Amygdala (tissue), 56 donors: Measurements from ENCODE around the gene PIP4P1.
"Not testable (repeated sequence)": the region's sequence is repeated elsewhere in the genome, so short reads cannot be mapped to it uniquely, and the experiment has no call there.

Source experiments
- DNase-seq, 56 donors: peaks; one replicate each; lab custom pipeline; 2025; lab: John Stamatoyannopoulos, UW

PIP4P1 gene

DNA sequence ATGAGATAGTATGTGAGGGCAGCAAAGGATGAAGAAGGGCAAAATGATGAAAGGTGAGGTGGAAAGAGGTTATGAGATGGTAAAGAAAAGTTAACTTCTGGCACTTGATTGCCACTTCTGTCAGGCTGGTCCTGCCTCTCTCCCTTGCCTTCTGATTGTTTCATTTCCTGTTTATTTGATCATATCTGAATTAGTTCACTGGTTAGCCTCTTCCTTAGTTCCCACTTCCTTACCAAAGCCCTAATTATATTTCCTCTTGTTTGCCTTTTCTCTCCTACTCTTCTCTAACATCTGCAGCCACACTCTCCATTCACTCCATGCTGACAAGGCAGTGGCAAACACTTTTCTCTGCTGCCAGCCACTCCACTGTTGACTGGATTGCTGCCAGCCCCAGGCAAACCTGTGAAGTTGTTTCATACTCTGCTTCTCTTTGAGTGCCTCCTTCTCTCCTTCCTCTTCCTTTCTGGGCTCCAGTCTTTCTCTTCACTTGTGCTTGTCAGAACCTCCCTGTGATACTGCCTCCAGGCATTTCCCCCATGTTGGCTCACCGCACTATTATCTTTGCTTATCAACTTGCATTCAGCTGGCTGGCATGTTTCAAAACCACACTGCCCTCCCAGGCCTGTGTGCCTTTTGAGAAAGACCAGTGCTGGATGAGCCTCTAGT is 16.1 kb upstream of the PIP4P1 start:
- DNase-seq: peak in 12 of 56 donors; percentile 6 to 31 (median 10)

DNA sequence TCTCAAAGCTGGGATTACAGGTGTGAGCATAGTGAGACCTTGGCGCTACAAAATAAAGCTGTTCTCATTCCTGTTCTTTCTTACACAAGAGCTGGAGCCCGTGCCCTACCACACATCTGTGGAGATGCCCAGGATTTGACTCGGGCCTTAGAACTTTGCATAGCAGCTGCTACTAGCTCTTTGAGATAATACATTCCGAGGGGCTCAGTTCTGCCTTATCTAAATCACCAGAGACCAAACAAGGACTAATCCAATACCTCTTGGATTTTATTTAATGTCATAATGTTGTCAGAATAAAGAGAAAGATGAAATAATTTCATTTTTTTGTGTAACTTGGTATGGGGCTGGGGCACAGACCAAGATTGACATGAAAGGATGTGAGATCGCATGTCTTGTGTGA is 15.5 kb upstream of the PIP4P1 start:
- DNase-seq: no peak

DNA sequence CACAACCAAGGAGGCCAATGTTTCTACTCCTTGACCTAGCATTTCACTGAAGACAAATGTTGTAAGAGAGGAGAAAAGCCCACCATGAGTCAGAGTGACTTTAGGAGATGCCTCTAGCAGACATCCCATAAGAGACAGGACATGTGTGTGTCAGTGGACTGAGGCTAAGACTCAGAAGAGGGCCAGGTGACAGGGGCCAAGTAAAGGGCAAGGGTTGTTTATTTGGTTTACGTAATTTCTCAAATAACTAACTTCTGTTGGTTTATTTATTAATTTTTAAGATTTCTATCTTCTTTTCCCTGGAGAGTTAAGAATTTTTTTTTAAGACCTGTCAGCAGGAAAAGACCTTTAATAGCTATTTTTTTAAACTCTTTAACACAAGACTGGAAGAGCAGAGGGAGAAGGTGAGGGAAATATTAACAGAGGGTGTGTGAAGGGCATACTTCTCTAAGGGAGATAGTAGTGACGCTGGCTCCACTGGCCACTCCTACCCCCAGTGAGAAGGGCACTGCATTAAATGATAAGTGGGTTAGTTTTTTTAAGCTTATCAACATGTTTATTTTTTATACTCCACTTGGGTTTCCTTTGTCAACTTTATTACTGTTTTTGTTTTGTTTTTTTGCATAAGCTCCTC is 11.4 kb upstream of the PIP4P1 start:
- DNase-seq: no peak

DNA sequence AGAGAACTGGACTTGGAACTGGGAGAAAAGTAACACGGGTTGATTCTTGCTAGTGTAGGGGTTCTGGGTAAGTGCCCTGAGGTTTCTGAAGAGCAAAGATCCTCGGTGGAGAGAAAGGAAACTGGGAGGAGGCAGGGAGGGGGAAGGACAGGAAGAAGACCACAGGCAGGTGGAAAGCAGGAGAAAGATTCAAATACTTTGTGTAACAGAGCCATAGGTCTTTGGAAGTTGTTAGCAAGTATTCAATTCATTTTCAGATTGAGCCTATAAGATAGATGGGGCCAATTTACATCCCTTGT is 9.3 kb upstream of the PIP4P1 start:
- DNase-seq: no peak

DNA sequence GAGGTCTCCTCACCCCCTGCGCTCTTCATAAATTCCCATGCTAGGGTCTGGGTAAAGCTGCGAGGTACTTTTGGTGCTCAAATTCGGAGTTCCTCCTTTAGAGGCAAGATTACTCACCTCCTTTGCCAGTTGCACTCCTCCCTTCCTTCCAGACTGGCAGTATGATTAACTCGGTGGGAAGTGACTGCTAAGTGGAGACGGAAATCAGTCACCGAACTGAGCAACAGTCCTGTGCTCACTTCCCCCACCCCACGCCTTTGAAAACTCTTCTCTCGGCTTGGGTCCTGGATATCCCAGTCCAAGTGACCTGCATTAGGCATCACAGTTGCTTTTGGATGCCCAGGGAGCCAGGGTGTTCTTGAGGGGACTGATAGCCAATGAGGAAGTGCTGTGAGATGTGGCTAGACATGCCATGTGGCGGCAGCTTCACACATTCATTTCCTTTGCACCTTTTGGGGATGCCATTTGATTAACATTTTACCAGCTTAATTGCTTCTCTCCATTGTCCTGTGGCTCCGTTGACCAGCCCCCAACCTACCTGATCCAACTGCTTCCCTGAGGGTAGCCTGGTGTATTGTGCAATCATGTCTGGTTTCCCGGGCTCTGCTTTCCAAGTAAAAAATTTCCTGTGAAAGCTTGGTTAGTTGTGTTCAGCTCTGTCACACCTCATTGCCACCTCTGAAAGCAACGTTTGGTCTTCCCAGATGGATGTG is 8.8 kb upstream of the PIP4P1 start:
- peak in 20 of 56 donors; percentile 4 to 59 (median 37) for DNase-seq

DNA sequence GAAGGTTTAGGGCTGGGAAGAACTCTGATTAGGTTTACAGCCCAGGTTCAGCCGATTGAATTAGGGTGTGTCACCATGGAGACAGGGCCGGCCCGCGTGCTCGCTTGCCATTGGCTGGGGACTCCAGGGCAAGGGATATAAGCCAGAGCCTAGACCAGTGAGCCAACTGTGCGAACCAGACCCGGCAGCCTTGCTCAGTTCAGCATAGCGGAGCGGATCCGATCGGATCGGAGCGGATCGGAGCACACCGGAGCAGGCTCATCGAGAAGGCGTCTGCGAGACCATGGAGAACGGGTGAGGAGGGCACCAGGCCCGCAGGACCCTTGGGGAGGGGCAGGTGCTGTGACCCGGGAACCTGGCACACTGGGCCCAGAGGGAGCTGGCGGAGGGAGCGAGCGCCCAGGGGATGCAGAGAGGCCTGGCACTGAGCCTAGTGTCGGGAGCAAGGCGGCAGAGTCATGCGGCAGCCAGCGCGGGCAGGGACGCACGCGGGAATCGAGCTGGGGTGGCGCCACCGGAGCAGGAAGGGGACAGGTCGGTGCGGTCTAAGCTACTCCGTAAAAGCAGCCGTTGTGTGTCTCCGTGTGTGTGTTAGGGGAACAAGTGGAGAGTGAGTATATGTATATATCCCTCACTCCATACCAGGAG is 8.1 kb upstream of the PIP4P1 start, which contains the start of gene PNP:
TSS of gene PNP (plus strand) at position 165 of the 648 bp plus-strand sequence. CDS start at position 284, 119 bp downstream.
- DNase-seq: peak; percentile 28 to 98 (median 76)

DNA sequence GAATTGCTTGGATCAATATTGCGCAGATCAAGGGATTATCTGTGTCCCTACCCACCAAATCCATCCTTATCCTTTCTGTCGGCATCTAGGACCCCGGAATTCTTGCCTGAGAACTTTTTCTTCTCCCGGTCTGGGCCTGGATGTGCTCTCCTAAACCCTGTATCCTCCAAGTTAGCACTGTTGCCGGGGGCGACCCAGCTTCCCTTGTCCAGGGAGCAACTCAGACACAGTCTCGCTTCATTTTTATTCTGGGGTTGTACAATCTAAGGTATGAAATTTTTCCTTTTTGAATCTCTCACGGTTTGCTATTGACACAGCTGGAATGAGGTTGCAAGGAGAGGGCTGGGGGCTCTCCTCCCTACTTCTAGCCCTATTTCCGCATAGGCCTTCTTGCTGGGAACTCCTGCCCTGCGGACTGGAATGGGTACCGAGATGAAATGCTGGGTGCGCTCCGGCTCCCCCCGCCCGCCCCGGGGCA is 7.6 kb upstream of the PIP4P1 start:
- peak in 3 of 56 donors; percentile 14 to 35 (median 20) for DNase-seq

DNA sequence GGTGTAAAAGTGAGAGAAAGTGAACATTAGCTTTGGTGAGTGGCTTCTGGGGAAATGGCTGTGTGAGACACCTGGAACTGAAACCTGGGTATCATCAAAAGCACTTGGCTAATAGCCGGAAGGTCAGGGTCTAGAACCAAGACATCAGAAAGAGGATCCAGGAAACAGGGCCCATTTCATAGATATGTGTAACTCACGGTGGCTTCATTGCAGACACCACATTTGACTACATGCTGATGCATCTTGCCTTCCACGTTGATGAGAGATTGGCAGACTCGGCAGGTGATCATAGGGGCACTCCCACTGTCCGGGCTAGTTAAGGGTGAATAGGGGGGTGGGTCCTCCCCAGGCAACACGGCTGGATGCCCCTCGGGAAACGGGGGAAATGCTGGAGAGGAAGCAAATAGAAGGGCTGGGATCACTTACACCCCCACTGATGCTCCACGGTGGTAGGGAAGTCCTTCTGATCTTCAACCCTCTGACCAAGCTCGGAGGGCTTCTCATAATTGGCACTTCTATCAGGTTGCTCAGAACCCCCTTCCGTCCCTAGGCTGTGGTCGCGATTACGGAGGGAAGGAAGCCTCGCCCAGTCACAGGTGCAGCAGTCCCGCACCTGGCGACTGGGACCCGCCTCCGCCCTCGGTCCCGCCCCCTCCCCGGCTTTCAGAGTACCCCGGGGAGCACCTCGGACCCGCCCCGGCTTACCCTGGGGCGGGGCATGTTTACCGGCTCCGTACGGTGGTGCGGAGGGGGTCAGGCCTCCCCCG is 593 bp downstream of the PIP4P1 start:
- peak in 5 of 56 donors; percentile 33 to 51 (median 46) for DNase-seq

DNA sequence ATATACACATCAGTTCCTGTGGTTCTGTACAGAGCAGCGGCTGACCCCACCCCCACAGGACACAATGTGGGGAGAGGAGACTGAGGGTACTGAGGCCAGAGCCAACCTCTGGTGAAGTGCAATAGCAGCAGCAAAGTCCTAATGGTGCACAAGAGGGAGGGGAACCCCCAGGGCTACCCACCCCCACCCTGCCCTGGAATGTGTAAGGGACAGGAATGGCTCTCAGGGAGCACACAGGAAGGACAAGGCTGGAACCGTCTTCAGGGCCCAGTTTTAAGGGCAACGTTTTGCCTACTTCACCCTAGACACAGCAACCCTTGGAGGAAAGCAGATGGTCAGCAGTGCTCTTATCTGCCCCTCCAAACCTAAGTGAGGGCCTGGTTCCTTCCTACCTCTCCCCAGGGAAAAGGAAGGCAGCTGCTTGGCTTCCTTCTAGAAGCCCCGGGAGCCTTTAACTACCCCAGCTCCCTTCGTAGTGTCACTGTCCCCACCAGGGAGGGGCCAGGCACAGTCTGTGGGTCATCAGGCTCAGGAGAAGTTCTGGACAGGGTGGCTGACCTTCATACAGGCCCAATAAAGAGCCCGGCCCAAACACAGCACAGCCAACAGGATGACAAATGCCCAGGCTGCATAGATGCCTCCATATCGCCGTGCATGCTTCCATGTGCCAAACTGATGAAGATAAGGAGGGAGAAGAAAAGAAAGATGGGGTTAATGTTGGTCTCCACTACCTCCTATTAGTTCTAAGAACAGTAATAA is 3.0 kb downstream of the PIP4P1 start:
- no peak for DNase-seq

DNA sequence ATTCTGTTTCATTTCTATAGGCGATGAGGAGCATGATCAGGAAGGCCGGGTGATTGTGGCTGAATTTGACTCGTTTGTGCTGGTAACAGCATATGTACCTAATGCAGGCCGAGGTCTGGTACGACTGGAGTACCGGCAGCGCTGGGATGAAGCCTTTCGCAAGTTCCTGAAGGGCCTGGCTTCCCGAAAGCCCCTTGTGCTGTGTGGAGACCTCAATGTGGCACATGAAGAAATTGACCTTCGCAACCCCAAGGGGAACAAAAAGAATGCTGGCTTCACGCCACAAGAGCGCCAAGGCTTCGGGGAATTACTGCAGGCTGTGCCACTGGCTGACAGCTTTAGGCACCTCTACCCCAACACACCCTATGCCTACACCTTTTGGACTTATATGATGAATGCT is 4.3 kb downstream of the PIP4P1 start:
- peak in 1 of 56 donors; percentile 3 for DNase-seq

DNA sequence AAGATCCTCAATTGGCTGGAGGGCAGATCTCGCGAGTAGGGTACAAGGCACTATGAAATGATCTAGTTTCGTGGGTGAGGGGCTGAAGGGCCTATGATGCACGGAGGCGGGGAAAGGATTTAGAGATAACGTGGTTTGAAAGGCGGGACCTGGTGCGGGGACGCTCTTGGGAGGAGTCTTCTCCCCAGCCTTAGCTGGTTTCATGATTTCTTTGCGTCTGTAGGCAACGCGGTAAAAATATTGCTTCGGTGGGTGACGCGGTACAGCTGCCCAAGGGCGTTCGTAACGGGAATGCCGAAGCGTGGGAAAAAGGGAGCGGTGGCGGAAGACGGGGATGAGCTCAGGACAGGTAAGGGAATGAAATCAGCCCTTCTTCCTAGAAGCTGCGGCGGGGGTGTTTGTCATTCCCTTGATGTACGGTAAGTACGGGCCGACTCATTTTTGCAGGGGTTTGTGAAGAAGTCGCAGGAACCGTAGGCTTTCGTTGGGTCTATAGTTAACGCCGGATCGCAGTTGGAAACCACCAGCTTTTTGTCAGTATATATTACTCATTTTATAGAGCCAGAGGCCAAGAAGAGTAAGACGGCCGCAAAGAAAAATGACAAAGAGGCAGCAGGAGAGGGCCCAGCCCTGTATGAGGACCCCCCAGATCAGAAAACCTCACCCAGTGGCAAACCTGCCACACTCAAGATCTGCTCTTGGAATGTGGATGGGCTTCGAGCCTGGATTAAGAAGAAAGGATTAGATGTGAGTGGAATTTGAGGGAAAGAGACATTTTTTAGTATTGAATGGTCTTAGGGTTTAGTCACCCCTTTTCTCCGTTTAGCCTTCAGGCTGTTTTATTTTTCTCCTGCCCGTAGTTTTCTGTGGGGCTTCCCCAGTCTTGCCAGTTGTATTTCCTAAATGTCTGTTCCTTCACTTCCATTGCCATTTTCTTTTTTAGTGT is 5.6 kb downstream of the PIP4P1 start:
- peak in 14 of 56 donors; percentile 16 to 80 (median 70) for DNase-seq

DNA sequence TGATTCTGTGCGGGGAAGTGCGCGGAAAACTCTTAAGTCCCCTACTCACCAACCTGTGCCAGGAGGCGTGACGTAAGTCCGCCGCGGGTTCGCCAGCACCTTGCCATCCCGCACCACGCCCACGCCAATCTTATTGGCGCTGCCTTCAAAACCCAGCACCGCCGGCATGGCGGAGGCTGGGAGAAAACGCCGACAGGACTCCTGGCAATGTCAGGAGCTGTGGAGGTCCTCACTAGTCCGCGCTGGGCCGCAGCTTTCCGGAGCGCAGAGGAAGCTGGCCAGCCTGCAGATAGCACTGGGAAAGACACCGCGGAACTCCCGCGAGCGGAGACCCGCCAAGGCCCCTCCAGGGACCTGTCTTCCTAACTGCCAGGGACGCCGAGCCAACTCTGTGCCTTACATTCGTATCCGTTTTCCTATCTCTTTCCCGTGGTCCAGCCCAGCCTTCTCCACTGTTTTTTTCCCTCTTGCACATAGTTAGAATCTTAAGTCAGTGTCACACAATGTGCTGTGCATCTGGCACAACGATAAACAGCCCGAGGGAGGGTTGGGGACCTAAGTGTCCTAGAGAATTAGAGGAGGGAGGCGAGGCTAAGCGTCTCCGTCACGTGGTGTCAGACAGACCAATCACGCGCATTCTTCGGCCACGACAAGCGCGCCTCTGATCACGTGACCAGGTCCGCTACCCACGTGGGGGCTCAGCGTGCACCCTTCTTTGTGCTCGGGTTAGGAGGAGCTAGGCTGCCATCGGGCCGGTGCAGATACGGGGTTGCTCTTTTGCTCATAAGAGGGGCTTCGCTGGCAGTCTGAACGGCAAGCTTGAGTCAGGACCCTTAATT is 6.5 kb downstream of the PIP4P1 start, which contains the start of the genes APEX1 and OSGEP:
TSS of gene APEX1 (plus strand) at position 711 of the 839 bp plus-strand sequence. CDS start 420 bp downstream, outside the sequence.
TSS of gene OSGEP (minus strand) at position 297 of the 839 bp plus-strand sequence. CDS start at position 168, 129 bp downstream.
- DNase-seq: peak; percentile 89 to 99 (median 97)

DNA sequence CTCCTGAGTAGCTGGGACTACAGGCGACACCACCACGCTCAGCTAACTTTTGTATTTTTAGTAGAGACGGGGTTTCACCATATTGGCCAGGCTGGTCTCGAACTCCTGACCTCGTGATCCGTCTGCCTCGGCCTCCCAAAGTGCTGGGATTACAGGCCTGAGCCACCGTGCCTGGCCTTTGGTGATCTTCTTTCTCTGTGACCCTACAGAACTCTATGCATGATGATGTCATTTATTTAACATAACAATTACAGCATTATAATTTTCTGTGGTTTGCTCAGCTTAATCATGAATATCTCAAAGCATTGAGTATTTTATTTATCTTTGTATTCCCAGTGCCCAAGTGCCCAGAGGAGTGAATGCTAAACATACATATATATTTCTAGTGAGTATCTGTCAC is 8.4 kb downstream of the PIP4P1 start:
- not testable (repeated sequence) for DNase-seq

DNA sequence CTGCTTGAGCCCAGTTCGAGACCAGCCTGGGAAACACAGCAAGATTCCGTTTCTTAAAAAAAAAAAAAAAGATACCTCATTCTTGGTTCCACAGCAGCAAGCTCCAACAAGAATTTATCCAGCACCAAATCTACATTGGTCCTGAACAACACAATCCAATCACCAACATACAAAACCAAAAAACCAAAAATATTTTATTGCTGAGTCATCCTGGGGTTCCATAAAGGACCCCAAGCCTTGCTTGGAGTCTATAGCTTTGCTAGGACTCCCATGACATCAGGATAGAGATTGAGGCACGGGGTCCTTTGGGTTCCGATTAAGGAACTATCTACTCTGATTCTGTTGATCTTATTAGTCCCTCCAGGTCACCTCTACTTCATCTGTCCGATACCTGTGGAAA is 14.3 kb downstream of the PIP4P1 start:
- no peak for DNase-seq

DNA sequence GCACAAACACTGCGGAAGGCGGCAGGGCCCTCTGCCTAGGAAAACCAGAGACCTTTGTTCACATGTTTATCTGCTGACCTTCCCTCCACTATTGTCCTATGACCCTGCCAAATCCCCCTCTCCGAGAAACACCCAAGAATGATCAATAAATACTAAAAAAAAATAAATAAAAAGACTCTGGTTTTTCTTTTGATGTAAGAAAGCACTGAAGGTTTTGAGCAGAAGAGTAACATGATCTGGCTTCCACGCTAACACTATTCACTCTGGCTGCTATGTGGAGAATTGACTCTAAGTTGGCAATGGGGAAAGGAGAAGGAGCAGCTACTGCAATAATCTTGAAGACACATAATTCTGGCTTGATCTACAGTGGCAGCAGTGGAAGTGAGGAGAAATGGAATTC is 17.6 kb downstream of the PIP4P1 start:
- DNase-seq: not testable (repeated sequence)

DNA sequence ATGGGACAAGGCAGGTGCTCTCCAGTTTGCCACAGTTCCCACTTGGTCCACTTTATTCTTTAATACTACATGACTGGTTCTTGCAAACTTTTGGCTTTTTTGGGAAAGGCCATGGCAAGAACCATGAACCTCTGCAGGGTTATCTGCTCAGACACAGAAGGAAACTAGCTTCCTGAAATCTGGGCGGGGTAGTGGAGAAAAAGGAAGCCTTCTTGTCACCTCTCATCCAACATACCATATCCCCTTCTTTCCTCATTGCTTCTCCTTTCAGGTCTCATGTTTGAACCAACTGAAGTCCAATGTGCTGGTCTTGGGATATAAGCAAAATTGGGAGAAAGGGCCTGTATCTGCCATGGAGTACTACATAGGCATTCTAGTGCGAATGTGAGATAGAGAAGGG is 19.8 kb downstream of the PIP4P1 start:
- DNase-seq: no peak

DNA sequence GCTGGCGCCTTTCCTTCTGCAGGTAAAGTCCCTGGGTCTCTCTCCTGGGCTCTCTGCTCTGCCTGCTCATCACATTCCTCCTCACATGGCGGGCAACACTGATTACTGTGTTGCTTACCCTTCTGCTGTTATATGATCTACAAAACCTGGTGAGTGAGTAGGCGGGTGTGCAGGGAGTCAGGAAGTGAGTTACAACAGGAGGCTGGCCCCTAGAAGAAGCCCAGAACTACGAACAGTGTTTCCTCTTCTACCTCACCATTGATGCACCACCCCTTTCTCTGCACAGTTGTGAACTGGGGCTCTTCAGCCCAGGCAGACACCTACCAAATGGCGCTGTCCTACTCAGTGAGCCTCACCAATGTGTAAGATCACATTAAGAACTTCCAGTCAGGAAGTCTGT is 20.4 kb downstream of the PIP4P1 start:
- no peak for DNase-seq
